Adrenal gland (tissue), 12 donors: Measurements from ENCODE around the gene CAMK4. TPM values are rescaled to one million over a fixed set of nuclear protein-coding genes. Genes with fewer than 3 reads are reported as not detected.
"Not testable (repeated sequence)": the region's sequence is repeated elsewhere in the genome, so short reads cannot be mapped to it uniquely, and the experiment has no call there.

ENCODE experiments used
- DNase-seq, 7 donors: peaks; one replicate each; pipeline ENCODE4 v3.0.0-alpha.2; 2019 to 2020
- H3K27ac ChIP-seq, 5 donors: fragments of 200-600 bp; sonication (generic) in 4 of 5; 1 replicate in 3 of 5; 2 replicates in 2 of 5; pipeline versions ENCODE4 v1.5.1 to v1.8.0; 2016 to 2020; ENCODE audit warnings: mild to moderate bottlenecking in 1 of 5
- H3K27me3 ChIP-seq: fragments of 200-600 bp; 2 replicates; pipeline ENCODE4 v1.8.0; 2021
- H3K36me3 ChIP-seq, 2 donors: fragments of 200-600 bp; replicated peaks in 1 of 2; 1 replicate in 1 of 2; 2 replicates in 1 of 2; pipeline versions ENCODE4 v1.5.1 to v1.8.0; 2018 to 2022
- H3K4me1 ChIP-seq, 2 donors: fragments of 200-600 bp; replicated peaks in 1 of 2; 1 replicate in 1 of 2; 2 replicates in 1 of 2; pipeline versions ENCODE4 v1.5.1 to v1.8.0; 2018 to 2021
- H3K4me3 ChIP-seq, 4 donors: fragments of 200-600 bp; sonication (generic) in 3 of 4; one replicate each; pipeline ENCODE4 v1.5.1; 2016 to 2018
- H3K9me3 ChIP-seq, 3 donors: fragments of 200-600 bp; sonication (generic) in 1 of 3; replicated peaks in 1 of 3; 1 replicate in 2 of 3; 2 replicates in 1 of 3; pipeline versions ENCODE4 v1.5.1 to v1.8.0; 2016 to 2021
- POLR2A ChIP-seq, 2 donors: fragments of 450-650 bp; IDR thresholded peaks; one replicate each; pipeline ENCODE4 v1.6.1; 2017; ENCODE audit warnings: antibody characterized with exemption in 2 of 2, mild to moderate bottlenecking in 2 of 2, moderate library complexity in 1 of 2
- WGBS, 4 donors: extraction: QIAGEN DNeasy Blood & Tissue Kit in 2 of 4; methylation state at CpG; one replicate each; pipeline versions ENCODE4 v1.1.5 to v1.1.7; 2013 to 2017; 5-methylcytosine and 5-hydroxymethylcytosine counted together
- intact Hi-C, 2 donors: fragments of 100-400 bp; cut with DNase I; formaldehyde crosslinking; loops; one replicate each; pipeline versions ENCODE4 v1.14.1 to v1.15.0; 2022 to 2023
- polyA plus RNA-seq, 3 donors: library from polyadenylated mRNA; stranded (reverse); fragments of 200-250 nt in 2 of 3; fragments of 350-450 nt in 1 of 3; fragmentation: Illumina TruSeq in 1 of 3; extraction: RNeasy Lipid Tissue Mini Kit (QIAGEN cat#74804) in 1 of 3; gene quantifications; one replicate each; pipeline ENCODE4 v1.2.3, GENCODE V29; 2013 to 2014
- total RNA-seq, 9 donors: library from RNA; depleted of rRNA in 4 of 9; stranded (reverse); fragments of >200 nt in 4 of 9; fragments of 120-200 nt in 1 of 9; fragmentation: NEBNext Ultra II Directional in 1 of 9; extraction: Animal tissue kit (Norgen Biotek cat#: 25700) in 1 of 9; gene quantifications; one replicate each; pipeline versions ENCODE4 v1.1.0 to v1.2.4, GENCODE V29; 2013 to 2023
- TF ChIP-seq, protein P1 (sequence below), 6 experiments: fragments of 450-650 bp in 4 of 6; fragments of 200-600 bp in 2 of 6; sonication (generic) in 1 of 6; IDR thresholded peaks; 1 replicate in 5 of 6; 2 replicates in 1 of 6; pipeline versions ENCODE4 v1.5.1 to v1.8.0; 2016 to 2021; ENCODE audit warnings: antibody characterized with exemption in 6 of 6, mild to moderate bottlenecking in 2 of 6, moderate library complexity in 1 of 6
- donor health status: healthy with polysubstance abuse.
- donor health status: Bipolar disorder and iron deficiency.
- donor health status: DM: yes; HTN: yes; CAD: no.
- donor health status: DM: no; HTN: no; CAD: no.
- donor health status: DM: no; HTN: no; CAD: no.
- donor health status: DM: yes; HTN: yes; CAD: no.

Gene CAMK4
- total and polyA plus RNA-seq, 12 donors = 0.06 to 9.2 (median 2.0) TPM

DNA sequence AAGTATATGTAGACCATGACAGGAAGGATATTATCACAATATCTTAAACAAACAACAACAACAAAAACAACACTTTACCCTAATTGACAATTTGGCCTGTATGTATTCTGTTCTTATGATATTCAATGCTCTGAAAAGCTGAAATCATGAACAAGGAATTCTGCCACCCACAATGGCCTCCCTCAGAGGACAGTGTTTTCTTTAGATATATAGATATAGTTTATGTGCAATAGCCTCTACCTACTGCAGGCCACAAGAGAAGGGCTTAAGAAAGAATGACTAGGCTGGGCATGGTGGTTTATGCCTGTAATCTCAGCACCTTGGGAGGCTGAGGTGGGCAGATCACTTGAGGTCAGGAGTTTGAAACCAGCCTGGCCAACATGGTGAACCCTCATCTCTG, 183.4 kb downstream of the CAMK4 start:
- no peak overlapping the region for H3K4me3 ChIP-seq
- no peaks in the 10 kb centered on the region for H3K27me3 ChIP-seq
- intact Hi-C loops = no loop called here
- H3K4me1 ChIP-seq = no peaks in the 10 kb centered on the region
- no peaks in the 10 kb centered on the region for H3K9me3 ChIP-seq
- DNase-seq = no peak
- TF ChIP-seq, protein P1, sequence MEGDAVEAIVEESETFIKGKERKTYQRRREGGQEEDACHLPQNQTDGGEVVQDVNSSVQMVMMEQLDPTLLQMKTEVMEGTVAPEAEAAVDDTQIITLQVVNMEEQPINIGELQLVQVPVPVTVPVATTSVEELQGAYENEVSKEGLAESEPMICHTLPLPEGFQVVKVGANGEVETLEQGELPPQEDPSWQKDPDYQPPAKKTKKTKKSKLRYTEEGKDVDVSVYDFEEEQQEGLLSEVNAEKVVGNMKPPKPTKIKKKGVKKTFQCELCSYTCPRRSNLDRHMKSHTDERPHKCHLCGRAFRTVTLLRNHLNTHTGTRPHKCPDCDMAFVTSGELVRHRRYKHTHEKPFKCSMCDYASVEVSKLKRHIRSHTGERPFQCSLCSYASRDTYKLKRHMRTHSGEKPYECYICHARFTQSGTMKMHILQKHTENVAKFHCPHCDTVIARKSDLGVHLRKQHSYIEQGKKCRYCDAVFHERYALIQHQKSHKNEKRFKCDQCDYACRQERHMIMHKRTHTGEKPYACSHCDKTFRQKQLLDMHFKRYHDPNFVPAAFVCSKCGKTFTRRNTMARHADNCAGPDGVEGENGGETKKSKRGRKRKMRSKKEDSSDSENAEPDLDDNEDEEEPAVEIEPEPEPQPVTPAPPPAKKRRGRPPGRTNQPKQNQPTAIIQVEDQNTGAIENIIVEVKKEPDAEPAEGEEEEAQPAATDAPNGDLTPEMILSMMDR (IDR thresholded peaks at IDR 0.05) = no peak
- TF ChIP-seq POLR2A (IDR thresholded peaks at IDR 0.05) = no peak
- H3K27ac ChIP-seq = no peak overlapping the region
- no peaks in the 10 kb centered on the region for H3K36me3 ChIP-seq

DNA sequence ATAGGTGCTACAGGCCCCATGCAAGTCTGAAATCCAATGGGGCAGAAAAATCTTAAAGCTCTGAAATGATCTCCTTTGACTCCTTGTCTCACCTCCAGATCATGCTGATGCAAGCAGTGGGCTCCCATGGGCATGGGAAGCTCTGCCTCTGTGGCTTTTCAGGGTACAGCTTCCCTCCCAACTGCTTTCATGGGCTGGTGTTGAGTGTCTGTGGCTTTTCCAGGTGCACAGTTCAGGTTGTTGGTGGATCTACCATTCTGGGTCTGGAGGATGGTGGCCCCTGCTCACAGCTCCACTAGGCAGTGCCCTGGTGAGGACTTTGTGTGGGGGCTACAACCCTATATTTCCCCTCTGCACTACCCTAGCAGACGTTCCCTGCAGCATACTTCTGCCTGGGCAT, 184.6 kb downstream of the CAMK4 start:
- Histone ChIP-seq H3K4me1 (no peaks in the 10 kb centered on the region), H3K27me3 (no peaks in the 10 kb centered on the region), H3K4me3 (no peak overlapping the region), H3K36me3 (no peaks in the 10 kb centered on the region), H3K27ac (no peak overlapping the region), H3K9me3 (no peaks in the 10 kb centered on the region)
- 50 to 83% (median 61%) methylated on average over 1 of the region's 1 CpG for WGBS, 4 donors
- no peak for DNase-seq
- TF ChIP-seq, protein P1 (IDR thresholded peaks at IDR 0.05) = no peak
- TF ChIP-seq POLR2A (IDR thresholded peaks at IDR 0.05) = no peak
- intact Hi-C loops = no loop called here

DNA sequence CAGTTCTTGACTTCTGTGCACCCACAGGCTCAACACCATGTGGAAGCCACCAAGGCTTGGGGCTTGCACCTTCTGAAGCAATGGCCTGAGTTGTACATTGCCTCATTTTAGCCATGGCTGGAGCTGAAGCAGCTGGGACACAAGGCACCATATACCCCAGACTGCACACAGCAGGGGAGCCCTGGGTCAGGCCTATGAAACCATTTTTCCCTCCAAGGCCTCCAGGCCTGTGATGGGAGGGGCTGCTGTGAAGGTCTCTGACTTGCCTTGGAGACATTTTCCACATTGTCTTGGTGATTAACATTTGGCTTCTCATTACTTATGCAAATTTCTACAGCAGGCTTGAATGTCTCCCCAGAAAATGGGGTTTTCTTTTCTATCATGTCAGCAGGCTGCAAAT, 185.1 kb downstream of the CAMK4 start:
- DNase-seq, H3K27me3 ChIP-seq, H3K27ac ChIP-seq, H3K4me3 ChIP-seq, H3K4me1 ChIP-seq, H3K9me3 ChIP-seq, intact Hi-C loops, H3K36me3 ChIP-seq: not testable (repeated sequence)

DNA sequence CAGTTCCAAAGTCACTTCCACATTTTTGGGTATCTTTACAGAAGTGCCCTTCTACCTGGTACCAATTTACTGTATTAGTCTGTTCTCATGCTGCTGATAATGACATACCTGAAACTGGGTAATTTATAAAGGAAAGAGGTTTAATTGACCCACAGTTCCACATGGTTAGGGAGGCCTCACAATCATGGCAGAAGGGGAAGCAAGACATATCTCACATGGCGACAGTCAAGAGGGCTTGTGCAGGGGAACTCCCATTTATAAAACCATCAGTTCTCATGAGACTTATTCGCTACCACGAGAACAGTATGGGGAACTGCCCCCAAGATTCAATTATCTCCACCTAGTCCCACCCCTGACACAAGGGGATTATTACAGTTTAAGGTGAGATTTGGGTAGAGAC, 185.9 kb downstream of the CAMK4 start:
- H3K36me3 ChIP-seq, H3K4me1 ChIP-seq, H3K9me3 ChIP-seq, H3K27me3 ChIP-seq, intact Hi-C loops, H3K27ac ChIP-seq, DNase-seq, H3K4me3 ChIP-seq: not testable (repeated sequence)
- WGBS, 4 donors = 77 to 93% (median 86%) methylated on average over 3 of the region's 3 CpGs

DNA sequence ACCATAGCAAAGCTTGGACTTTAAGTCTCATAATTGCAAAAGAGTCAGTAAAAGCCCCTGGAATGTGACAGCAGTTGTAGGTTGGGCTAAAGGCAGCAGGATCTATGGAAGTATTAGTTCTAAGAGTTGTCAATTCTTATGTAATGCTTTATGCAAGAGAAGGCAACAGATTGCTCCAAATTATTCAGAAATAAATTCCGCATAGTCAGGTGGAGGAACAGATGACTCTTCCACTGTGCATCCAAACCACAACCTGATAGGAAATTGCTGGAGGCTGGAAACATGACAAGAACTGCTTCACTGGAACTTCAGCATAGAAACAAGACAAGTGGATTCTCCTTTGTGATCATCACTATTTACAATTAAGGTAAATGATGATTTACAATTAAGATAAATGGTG, 187.1 kb downstream of the CAMK4 start:
- intact Hi-C loops = no loop called here
- TF ChIP-seq, protein P1 (IDR thresholded peaks at IDR 0.05) = no peak
- TF ChIP-seq POLR2A (IDR thresholded peaks at IDR 0.05) = no peak

More for the DNA sequence above, 187.1 kb downstream of the CAMK4 start:
- Histone ChIP-seq H3K27ac (no peak overlapping the region), H3K4me3 (no peak overlapping the region), H3K4me1 (no peaks in the 10 kb centered on the region), H3K27me3 (no peaks in the 10 kb centered on the region), H3K36me3 (no peaks in the 10 kb centered on the region), H3K9me3 (no peaks in the 10 kb centered on the region)
- no peak for DNase-seq
- WGBS, 4 donors = 73 to 86% (median 77%) methylated on average over 1 of the region's 1 CpG
